H9 (cell line): ENCODE results near the gene ADSS1. TPM values are rescaled to one million over a fixed set of nuclear protein-coding genes. Genes with fewer than 3 reads are reported as not detected.

ENCODE experiments used
- DNase-seq: peaks from one replicate; pipeline ENCODE4 v3.0.0-alpha.2; 2017
- H2AFZ ChIP-seq: one replicate; pipeline ENCODE4 v1.6.1; 2013; ENCODE audit warnings: mild to moderate bottlenecking, low read length, control low read depth, moderate library complexity
- H2AK5ac ChIP-seq: 2 replicates; pipeline ENCODE4 v1.6.1; 2013; ENCODE audit warnings: low read length, control low read depth, mixed read lengths; ENCODE audit not compliant: insufficient read length
- H2BK120ac ChIP-seq: one replicate; pipeline ENCODE4 v1.6.1; 2013; ENCODE audit warnings: low read depth, mild to moderate bottlenecking, low read length, control low read depth, inconsistent platforms; ENCODE audit not compliant: poor library complexity, severe bottlenecking
- H2BK12ac ChIP-seq: 2 replicates; pipeline ENCODE4 v1.6.1; 2013; ENCODE audit warnings: low read length, control low read depth, mixed read lengths, low read depth; ENCODE audit not compliant: insufficient read length
- H2BK15ac ChIP-seq: 2 replicates; pipeline ENCODE4 v1.6.1; 2013; ENCODE audit warnings: low read depth, low read length, control low read depth
- H2BK20ac ChIP-seq: one replicate; pipeline ENCODE4 v1.6.1; 2013; ENCODE audit warnings: low read depth, mild to moderate bottlenecking, low read length, control low read depth, inconsistent platforms; ENCODE audit not compliant: poor library complexity, severe bottlenecking
- H2BK5ac ChIP-seq: 2 replicates; pipeline ENCODE4 v1.6.1; 2013; ENCODE audit warnings: low read length, control low read depth, mixed read lengths; ENCODE audit not compliant: insufficient read length
- H3K14ac ChIP-seq: 2 replicates; pipeline ENCODE4 v1.6.1; 2013; ENCODE audit warnings: low read length, control low read depth; ENCODE audit not compliant: insufficient read depth
- H3K18ac ChIP-seq: 2 replicates; pipeline ENCODE4 v1.6.1; 2013; ENCODE audit warnings: low read depth, mild to moderate bottlenecking, mixed read lengths, low read length, control low read depth; ENCODE audit not compliant: insufficient read length
- H3K23ac ChIP-seq: 2 replicates; pipeline ENCODE4 v1.6.1; 2013; ENCODE audit warnings: low read length, control low read depth, mixed read lengths, low read depth; ENCODE audit not compliant: insufficient read length
- H3K23me2 ChIP-seq: 2 replicates; pipeline ENCODE4 v1.6.1; 2013; ENCODE audit warnings: low read depth, mild to moderate bottlenecking, mixed read lengths, low read length, control low read depth; ENCODE audit not compliant: insufficient read length, poor library complexity, severe bottlenecking
- H3K27ac ChIP-seq: 2 replicates; pipeline ENCODE4 v1.5.1; 2013; ENCODE audit warnings: low read length, control low read depth, mixed read lengths, low read depth; ENCODE audit not compliant: insufficient read length
- H3K27me3 ChIP-seq: 2 replicates; pipeline ENCODE4 v1.6.1; 2013; ENCODE audit warnings: low read length, control low read depth, inconsistent platforms; ENCODE audit not compliant: insufficient read depth
- H3K4ac ChIP-seq: 2 replicates; pipeline ENCODE4 v1.6.1; 2013; ENCODE audit warnings: low read depth, mild to moderate bottlenecking, control low read depth, inconsistent platforms, low read length, moderate library complexity
- H3K4me1 ChIP-seq: 2 replicates; pipeline ENCODE4 v1.6.1; 2013; ENCODE audit warnings: low read length, control low read depth, inconsistent platforms; ENCODE audit not compliant: insufficient read depth
- H3K4me2 ChIP-seq: 2 replicates; pipeline ENCODE4 v1.6.1; 2013; ENCODE audit warnings: low read length, control low read depth, mixed read lengths; ENCODE audit not compliant: insufficient read length, insufficient read depth
- H3K56ac ChIP-seq: 2 replicates; pipeline ENCODE4 v1.6.1; 2013; ENCODE audit warnings: low read depth, mild to moderate bottlenecking, mixed read lengths, low read length, control low read depth; ENCODE audit not compliant: insufficient read length
- H3K79me1 ChIP-seq: 2 replicates; pipeline ENCODE4 v1.6.1; 2013; ENCODE audit warnings: low read depth, mild to moderate bottlenecking, moderate library complexity, low read length, control low read depth, inconsistent platforms; ENCODE audit not compliant: insufficient read depth, poor library complexity, severe bottlenecking
- H3K79me2 ChIP-seq: 2 replicates; pipeline ENCODE4 v1.6.1; 2013; ENCODE audit warnings: low read length, control low read depth, inconsistent platforms; ENCODE audit not compliant: insufficient read depth
- H3K9ac ChIP-seq: 2 replicates; pipeline ENCODE4 v1.6.1; 2013; ENCODE audit warnings: low read length, control low read depth, mixed read lengths; ENCODE audit not compliant: insufficient read length; ENCODE audit errors: extremely low read depth
- H3K9me3 ChIP-seq: one replicate; pipeline ENCODE4 v1.6.1; 2013; ENCODE audit warnings: low read depth, low read length, inconsistent platforms; ENCODE audit not compliant: control insufficient read depth
- H3T11ph ChIP-seq: one replicate; pipeline ENCODE4 v1.6.1; 2013; ENCODE audit warnings: mild to moderate bottlenecking, low read length, control low read depth, inconsistent platforms
- H4K20me1 ChIP-seq: one replicate; pipeline ENCODE4 v1.6.1; 2013; ENCODE audit not compliant: control insufficient read depth, insufficient read length, insufficient read depth
- H4K5ac ChIP-seq: 2 replicates; pipeline ENCODE4 v1.6.1; 2013; ENCODE audit warnings: low read depth, mild to moderate bottlenecking, mixed read lengths, low read length, control low read depth; ENCODE audit not compliant: insufficient read length
- H4K8ac ChIP-seq: replicated peaks from 2 replicates; pipeline ENCODE4 v1.6.1; 2013; ENCODE audit warnings: low read length, control low read depth, mixed read lengths, low read depth; ENCODE audit not compliant: insufficient read length
- H4K91ac ChIP-seq: 2 replicates; pipeline ENCODE4 v1.6.1; 2013; ENCODE audit warnings: low read depth, mild to moderate bottlenecking, moderate library complexity, mixed read lengths, low read length, control low read depth; ENCODE audit not compliant: insufficient read length
- H3K27ac Mint-ChIP-seq, 3 experiments: 2 replicates in 2 of 3; 3 replicates in 1 of 3; pipeline ENCODE4 v1.8.0; 2020 to 2021; ENCODE audit warnings: mixed read lengths in 3 of 3, mild to moderate bottlenecking in 1 of 3, moderate library complexity in 1 of 3
- H3K27me3 Mint-ChIP-seq: 2 replicates; pipeline ENCODE4 v1.8.0; 2021; ENCODE audit warnings: low read depth, mild to moderate bottlenecking, moderate library complexity, mixed read lengths
- H3K36me3 Mint-ChIP-seq, 3 experiments: 2 replicates in 2 of 3; 3 replicates in 1 of 3; pipeline ENCODE4 v1.8.0; 2020 to 2021; ENCODE audit warnings: low read depth in 3 of 3, mixed read lengths in 3 of 3; ENCODE audit not compliant: insufficient read depth in 1 of 3
- H3K4me1 Mint-ChIP-seq, 2 experiments: 2 replicates each; pipeline ENCODE4 v1.8.0; 2020; ENCODE audit warnings: mixed read lengths in 2 of 2
- H3K4me3 Mint-ChIP-seq, 2 experiments: 2 replicates in 1 of 2; 3 replicates in 1 of 2; pipeline ENCODE4 v1.8.0; 2020 to 2021; ENCODE audit warnings: mild to moderate bottlenecking in 2 of 2, mixed read lengths in 2 of 2, moderate library complexity in 1 of 2
- H3K9me3 Mint-ChIP-seq, 2 experiments: 2 replicates in 1 of 2; 3 replicates in 1 of 2; pipeline ENCODE4 v1.8.0; 2020; ENCODE audit warnings: mild to moderate bottlenecking in 2 of 2, mixed read lengths in 2 of 2, moderate library complexity in 1 of 2
- WGBS: extraction: QIAGEN DNeasy Blood & Tissue Kit; methylation state at CpG from one replicate; pipeline ENCODE4 v1.1.7; 2013; ENCODE audit warnings: missing lambda C conversion rate, low lambda C conversion rate, mixed read lengths; ENCODE audit not compliant: insufficient read length; ENCODE audit errors: extremely low coverage; 5-methylcytosine and 5-hydroxymethylcytosine counted together
- total RNA-seq: library from RNA; stranded (reverse); gene quantifications from 2 replicates; pipeline ENCODE4 v1.2.1, GENCODE V29; 2021
- TF ChIP-seq, protein P1 (sequence below): fragments of 200-600 bp; sonication (generic); conservative IDR thresholded peaks from 3 replicates; pipeline ENCODE4 v1.8.0; 2021; ENCODE audit warnings: antibody characterized with exemption, mild to moderate bottlenecking

Gene ADSS1
- total RNA-seq, 1 experiment from 2014 or later, result 8.5 TPM

DNA sequence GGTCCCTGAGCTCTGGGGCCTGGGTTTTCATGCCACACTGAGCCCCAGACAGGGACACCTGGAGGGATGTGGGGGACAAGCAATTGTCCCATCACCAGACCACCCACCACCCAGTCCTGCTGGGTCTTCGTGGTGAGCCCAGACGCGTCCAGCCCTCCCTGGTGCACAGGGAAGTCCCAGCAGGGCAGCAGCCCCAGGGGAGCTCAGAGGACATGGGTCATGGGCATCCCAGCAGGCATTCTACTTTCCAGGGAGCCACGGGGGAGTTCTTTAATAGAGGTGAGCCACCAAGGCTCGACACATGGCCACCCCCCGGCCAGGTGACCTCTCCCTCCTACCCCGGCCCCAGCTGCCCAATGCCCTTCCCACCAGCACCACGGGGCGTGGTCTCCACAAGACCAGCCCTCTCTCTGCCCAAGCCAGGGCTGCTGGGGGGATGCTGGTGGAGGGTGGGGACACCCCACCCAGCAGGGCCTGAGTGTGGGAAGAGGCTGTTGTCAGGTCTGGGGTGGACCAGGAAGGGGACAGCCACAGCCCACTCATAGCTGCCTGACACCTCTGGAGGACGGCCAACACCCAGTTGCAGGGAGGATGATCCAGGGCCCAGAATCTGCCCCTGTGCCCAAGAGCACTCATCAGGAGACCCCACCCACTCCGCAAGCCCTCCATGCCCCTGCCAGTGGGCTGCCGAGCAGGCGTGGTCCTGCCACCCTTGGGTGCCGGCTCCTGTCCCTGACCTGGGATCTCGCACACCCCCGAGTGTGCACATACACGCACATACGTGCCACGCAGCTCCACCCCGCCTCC is 57.4 kb downstream of the ADSS1 start:
- TF ChIP-seq, protein P1, sequence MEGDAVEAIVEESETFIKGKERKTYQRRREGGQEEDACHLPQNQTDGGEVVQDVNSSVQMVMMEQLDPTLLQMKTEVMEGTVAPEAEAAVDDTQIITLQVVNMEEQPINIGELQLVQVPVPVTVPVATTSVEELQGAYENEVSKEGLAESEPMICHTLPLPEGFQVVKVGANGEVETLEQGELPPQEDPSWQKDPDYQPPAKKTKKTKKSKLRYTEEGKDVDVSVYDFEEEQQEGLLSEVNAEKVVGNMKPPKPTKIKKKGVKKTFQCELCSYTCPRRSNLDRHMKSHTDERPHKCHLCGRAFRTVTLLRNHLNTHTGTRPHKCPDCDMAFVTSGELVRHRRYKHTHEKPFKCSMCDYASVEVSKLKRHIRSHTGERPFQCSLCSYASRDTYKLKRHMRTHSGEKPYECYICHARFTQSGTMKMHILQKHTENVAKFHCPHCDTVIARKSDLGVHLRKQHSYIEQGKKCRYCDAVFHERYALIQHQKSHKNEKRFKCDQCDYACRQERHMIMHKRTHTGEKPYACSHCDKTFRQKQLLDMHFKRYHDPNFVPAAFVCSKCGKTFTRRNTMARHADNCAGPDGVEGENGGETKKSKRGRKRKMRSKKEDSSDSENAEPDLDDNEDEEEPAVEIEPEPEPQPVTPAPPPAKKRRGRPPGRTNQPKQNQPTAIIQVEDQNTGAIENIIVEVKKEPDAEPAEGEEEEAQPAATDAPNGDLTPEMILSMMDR, result no peak
- H3K56ac ChIP-seq, result no peak overlapping the region
- H3K23ac ChIP-seq, result no peak overlapping the region
- Mint-ChIP-seq H3K4me3 (no peak overlapping the region), H3K9me3 (no peaks in the 10 kb centered on the region), H3K4me1 (no peaks in the 10 kb centered on the region), H3K36me3 (peaks cover 2 to 9% (median 4%) of the 10 kb centered on the region in 3 experiments; a peak in 4 of 7 replicates), H3K27me3 (no peaks in the 10 kb centered on the region), H3K27ac (no peak overlapping the region)
- H4K20me1 ChIP-seq, result no peaks in the 10 kb centered on the region
- no peak for DNase-seq
- H2BK15ac ChIP-seq, result no peak overlapping the region
- no peak overlapping the region for H2BK5ac ChIP-seq
- no peak overlapping the region for H2BK120ac ChIP-seq
- no peaks in the 10 kb centered on the region for H3K4me1 ChIP-seq
- no peak overlapping the region for H2BK12ac ChIP-seq
- no peaks in the 10 kb centered on the region for H3K79me1 ChIP-seq
- no peak overlapping the region for H3K14ac ChIP-seq
- no peak overlapping the region for H3K18ac ChIP-seq
- no peak overlapping the region for H2AK5ac ChIP-seq
- no peak overlapping the region for H4K91ac ChIP-seq
- H4K5ac ChIP-seq, result no peak overlapping the region
- H3K4ac ChIP-seq, result no peak overlapping the region
- H3K79me2 ChIP-seq, result no peaks in the 10 kb centered on the region
- no peak overlapping the region for H3K27ac ChIP-seq
- H3K27me3 ChIP-seq, result no peaks in the 10 kb centered on the region
- H3K9ac ChIP-seq, result no peak overlapping the region
- no peak overlapping the region for H2AFZ ChIP-seq
- no peak overlapping the region for H3K4me2 ChIP-seq
- no peak overlapping the region for H4K8ac ChIP-seq
- H3K23me2 ChIP-seq, result no peaks in the 10 kb centered on the region
- no peak overlapping the region for H2BK20ac ChIP-seq
- no peak overlapping the region for H3T11ph ChIP-seq
- no CpG with 5 or more reads among the region's 20 CpGs for WGBS
- no peaks in the 10 kb centered on the region for H3K9me3 ChIP-seq
